Neural progenitor cell (in vitro differentiated cells): Measurements from ENCODE around the gene CACHD1. TPM values are rescaled to one million over a fixed set of nuclear protein-coding genes. Genes with fewer than 3 reads are reported as not detected.
"Not testable (repeated sequence)": the region's sequence is repeated elsewhere in the genome, so short reads cannot be mapped to it uniquely, and the experiment has no call there.

Experiments used
- DNase-seq: peaks from one replicate; pipeline ENCODE4 v3.0.0-alpha.2; 2016; ENCODE audit warnings: low spot score
- H2AFZ ChIP-seq: fragments of 200-600 bp; sonication (generic); replicated peaks from 2 replicates; pipeline ENCODE4 v1.6.1; 2016; ENCODE audit warnings: antibody characterized with exemption
- H3F3A ChIP-seq: fragments of 200-600 bp; sonication (generic); 2 replicates; pipeline ENCODE4 v1.6.1; 2016; ENCODE audit warnings: antibody characterized with exemption, low read depth
- H3K27ac ChIP-seq: fragments of 200-600 bp; sonication (generic); 2 replicates; pipeline ENCODE4 v1.5.1; 2016; ENCODE audit warnings: mild to moderate bottlenecking
- H3K27me3 ChIP-seq: fragments of 200-600 bp; sonication (generic); 2 replicates; pipeline ENCODE4 v1.6.1; 2016; ENCODE audit warnings: mild to moderate bottlenecking, moderate library complexity
- H3K36me3 ChIP-seq: fragments of 200-600 bp; sonication (generic); 2 replicates; pipeline ENCODE4 v1.5.1; 2016
- H3K4me1 ChIP-seq: fragments of 200-600 bp; sonication (generic); 2 replicates; pipeline ENCODE4 v1.6.1; 2016; ENCODE audit warnings: mixed run types
- H3K4me2 ChIP-seq: fragments of 200-600 bp; sonication (generic); 2 replicates; pipeline ENCODE4 v1.6.1; 2016
- H3K4me3 ChIP-seq: fragments of 200-600 bp; sonication (generic); 2 replicates; pipeline ENCODE4 v1.5.1; 2016
- H3K79me2 ChIP-seq: fragments of 200-600 bp; sonication (generic); 2 replicates; pipeline ENCODE4 v1.6.1; 2016; ENCODE audit warnings: low read depth
- H3K9ac ChIP-seq: fragments of 200-600 bp; sonication (generic); 2 replicates; pipeline ENCODE4 v1.6.1; 2016
- H3K9me3 ChIP-seq: fragments of 200-600 bp; sonication (generic); 2 replicates; pipeline ENCODE4 v1.5.1; 2016; ENCODE audit warnings: low read depth
- H4K20me1 ChIP-seq: fragments of 200-600 bp; sonication (generic); 2 replicates; pipeline ENCODE4 v1.6.1; 2016; ENCODE audit warnings: low read depth
- H3K27ac Mint-ChIP-seq: 3 replicates; pipeline ENCODE4 v1.8.0; 2021; ENCODE audit warnings: mixed read lengths
- H3K27me3 Mint-ChIP-seq: 2 replicates; pipeline ENCODE4 v1.8.0; 2022; ENCODE audit warnings: low read depth, mild to moderate bottlenecking, inconsistent platforms, moderate library complexity, mixed read lengths; ENCODE audit not compliant: insufficient read depth
- H3K36me3 Mint-ChIP-seq: 3 replicates; pipeline ENCODE4 v1.8.0; 2021; ENCODE audit warnings: mixed read lengths
- H3K4me1 Mint-ChIP-seq: 3 replicates; pipeline ENCODE4 v1.8.0; 2021; ENCODE audit warnings: mixed read lengths
- H3K4me3 Mint-ChIP-seq: 3 replicates; pipeline ENCODE4 v1.8.0; 2021; ENCODE audit warnings: mild to moderate bottlenecking, moderate library complexity, mixed read lengths
- H3K9me3 Mint-ChIP-seq: 3 replicates; pipeline ENCODE4 v1.8.0; 2020; ENCODE audit warnings: mixed read lengths
- CTCF ChIP-seq: fragments of 200-600 bp; sonication (generic); IDR thresholded peaks from 2 replicates; pipeline ENCODE4 v1.5.1; 2017; ENCODE audit warnings: antibody characterized with exemption, mild to moderate bottlenecking
- EZH2 ChIP-seq: fragments of 200-600 bp; sonication (generic); IDR thresholded peaks from 2 replicates; pipeline ENCODE4 v1.6.1; 2017; ENCODE audit warnings: antibody characterized with exemption, mild to moderate bottlenecking, moderate library complexity
- EZH2phosphoT487 ChIP-seq: fragments of 200-600 bp; sonication (generic); IDR thresholded peaks from 2 replicates; pipeline ENCODE4 v1.6.1; 2017; ENCODE audit warnings: antibody characterized with exemption
- total RNA-seq: library from RNA; depleted of rRNA; stranded (reverse); fragments of >200 nt; gene quantifications from 2 replicates; pipeline ENCODE4 v1.2.3, GENCODE V29; 2015; ENCODE audit warnings: low replicate concordance

The CACHD1 gene
- total RNA-seq, 1 donor from 2014 or later = 61.0 TPM

GRCh38 chr1:64601207-64601606, 131.3 kb downstream of the CACHD1 start:
- Histone ChIP-seq H3K9me3 (no peaks in the 10 kb centered on the region), H3K79me2 (peaks cover 59% of the 10 kb centered on the region), H4K20me1 (peaks cover 23% of the 10 kb centered on the region), H3K27ac (no peak overlapping the region), H2AFZ (no peak overlapping the region), H3K4me3 (no peak overlapping the region), H3K36me3 (peaks cover 12% of the 10 kb centered on the region), H3K4me1 (peaks cover 24% of the 10 kb centered on the region), H3K4me2 (no peak overlapping the region), H3K9ac (no peak overlapping the region), H3K27me3 (no peaks in the 10 kb centered on the region), H3F3A (no peaks in the 10 kb centered on the region)
- H3K27ac Mint-ChIP-seq = peak overlapping the region; percentile 69
- H3K36me3 Mint-ChIP-seq = peaks cover 40% of the 10 kb centered on the region
- peaks cover 2% of the 10 kb centered on the region for H3K27me3 Mint-ChIP-seq
- H3K9me3 Mint-ChIP-seq = peaks cover 7% of the 10 kb centered on the region
- peaks cover 35% of the 10 kb centered on the region for H3K4me1 Mint-ChIP-seq
- no peak overlapping the region for H3K4me3 Mint-ChIP-seq
- DNase-seq = no peak
- TF ChIP-seq EZH2phosphoT487 (no peak), EZH2 (no peak), CTCF (no peak)

GRCh38 chr1:64608005-64608650, 138.2 kb downstream of the CACHD1 start:
- Histone ChIP-seq H3F3A (no peaks in the 10 kb centered on the region), H3K27ac (no peak overlapping the region), H3K79me2 (peaks cover 6% of the 10 kb centered on the region), H4K20me1 (no peaks in the 10 kb centered on the region), H3K4me2 (no peak overlapping the region), H3K36me3 (peaks cover 25% of the 10 kb centered on the region), H3K4me3 (no peak overlapping the region), H3K4me1 (no peaks in the 10 kb centered on the region), H2AFZ (no peak overlapping the region), H3K27me3 (no peaks in the 10 kb centered on the region), H3K9ac (no peak overlapping the region), H3K9me3 (peaks cover 11% of the 10 kb centered on the region)
- no peak for DNase-seq
- H3K9me3 Mint-ChIP-seq = peaks cover 21% of the 10 kb centered on the region
- peaks cover 40% of the 10 kb centered on the region for H3K36me3 Mint-ChIP-seq
- H3K4me1 Mint-ChIP-seq = no peaks in the 10 kb centered on the region
- TF ChIP-seq EZH2 (no peak), CTCF (no peak), EZH2phosphoT487 (no peak)
- no peak overlapping the region for H3K27ac Mint-ChIP-seq
- no peak overlapping the region for H3K4me3 Mint-ChIP-seq
- H3K27me3 Mint-ChIP-seq = peaks cover 5% of the 10 kb centered on the region

- H3K4me3 Mint-ChIP-seq = no peak overlapping the region
- no peak overlapping the region for H3K27ac Mint-ChIP-seq
- H3K27me3 Mint-ChIP-seq = peaks cover 5% of the 10 kb centered on the region
- Histone ChIP-seq H3K4me2 (no peak overlapping the region), H3K27me3 (no peaks in the 10 kb centered on the region), H3K4me1 (no peaks in the 10 kb centered on the region), H3K9me3 (peaks cover 11% of the 10 kb centered on the region), H3K36me3 (peaks cover 21% of the 10 kb centered on the region), H3K9ac (no peak overlapping the region), H3K4me3 (no peak overlapping the region), H3K27ac (no peak overlapping the region), H3F3A (no peaks in the 10 kb centered on the region), H2AFZ (no peak overlapping the region), H3K79me2 (peaks cover 9% of the 10 kb centered on the region), H4K20me1 (no peaks in the 10 kb centered on the region)
- no peaks in the 10 kb centered on the region for H3K4me1 Mint-ChIP-seq
- no peak for DNase-seq
- peaks cover 21% of the 10 kb centered on the region for H3K9me3 Mint-ChIP-seq
- TF ChIP-seq EZH2 (no peak), EZH2phosphoT487 (no peak), CTCF (no peak)
- peaks cover 38% of the 10 kb centered on the region for H3K36me3 Mint-ChIP-seq
Measured at GRCh38 chr1:64608651-64609048, 138.7 kb downstream of the CACHD1 start.

GRCh38 chr1:64610950-64611349, 141.0 kb downstream of the CACHD1 start:
- not testable (repeated sequence) for H3K4me3 ChIP-seq, H3K27ac Mint-ChIP-seq, H3K4me3 Mint-ChIP-seq, H3K4me1 Mint-ChIP-seq, H3K4me2 ChIP-seq, H3F3A ChIP-seq, H2AFZ ChIP-seq, H3K27ac ChIP-seq, H3K27me3 Mint-ChIP-seq, DNase-seq, H4K20me1 ChIP-seq, H3K9ac ChIP-seq, H3K79me2 ChIP-seq, H3K27me3 ChIP-seq, H3K4me1 ChIP-seq
- peaks cover 19% of the 10 kb centered on the region for H3K9me3 Mint-ChIP-seq
- H3K9me3 ChIP-seq = peaks cover 11% of the 10 kb centered on the region
- H3K36me3 Mint-ChIP-seq = peaks cover 54% of the 10 kb centered on the region
- H3K36me3 ChIP-seq = peaks cover 17% of the 10 kb centered on the region
